ENCODE measurements around the gene TMEM168. TPM values are rescaled to one million over a fixed set of nuclear protein-coding genes. Genes with fewer than 3 reads are reported as not detected.
A peak's percentile ranks its signal among the peaks of the same experiment; 100 is the strongest.
"Not testable (repeated sequence)": the region's sequence is repeated elsewhere in the genome, so short reads cannot be mapped to it uniquely, and the experiment has no call there.

Gene TMEM168, protein sequence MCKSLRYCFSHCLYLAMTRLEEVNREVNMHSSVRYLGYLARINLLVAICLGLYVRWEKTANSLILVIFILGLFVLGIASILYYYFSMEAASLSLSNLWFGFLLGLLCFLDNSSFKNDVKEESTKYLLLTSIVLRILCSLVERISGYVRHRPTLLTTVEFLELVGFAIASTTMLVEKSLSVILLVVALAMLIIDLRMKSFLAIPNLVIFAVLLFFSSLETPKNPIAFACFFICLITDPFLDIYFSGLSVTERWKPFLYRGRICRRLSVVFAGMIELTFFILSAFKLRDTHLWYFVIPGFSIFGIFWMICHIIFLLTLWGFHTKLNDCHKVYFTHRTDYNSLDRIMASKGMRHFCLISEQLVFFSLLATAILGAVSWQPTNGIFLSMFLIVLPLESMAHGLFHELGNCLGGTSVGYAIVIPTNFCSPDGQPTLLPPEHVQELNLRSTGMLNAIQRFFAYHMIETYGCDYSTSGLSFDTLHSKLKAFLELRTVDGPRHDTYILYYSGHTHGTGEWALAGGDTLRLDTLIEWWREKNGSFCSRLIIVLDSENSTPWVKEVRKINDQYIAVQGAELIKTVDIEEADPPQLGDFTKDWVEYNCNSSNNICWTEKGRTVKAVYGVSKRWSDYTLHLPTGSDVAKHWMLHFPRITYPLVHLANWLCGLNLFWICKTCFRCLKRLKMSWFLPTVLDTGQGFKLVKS
- total RNA-seq, result 10 to 100 TPM; 16.1 to 17.4 TPM

DNA sequence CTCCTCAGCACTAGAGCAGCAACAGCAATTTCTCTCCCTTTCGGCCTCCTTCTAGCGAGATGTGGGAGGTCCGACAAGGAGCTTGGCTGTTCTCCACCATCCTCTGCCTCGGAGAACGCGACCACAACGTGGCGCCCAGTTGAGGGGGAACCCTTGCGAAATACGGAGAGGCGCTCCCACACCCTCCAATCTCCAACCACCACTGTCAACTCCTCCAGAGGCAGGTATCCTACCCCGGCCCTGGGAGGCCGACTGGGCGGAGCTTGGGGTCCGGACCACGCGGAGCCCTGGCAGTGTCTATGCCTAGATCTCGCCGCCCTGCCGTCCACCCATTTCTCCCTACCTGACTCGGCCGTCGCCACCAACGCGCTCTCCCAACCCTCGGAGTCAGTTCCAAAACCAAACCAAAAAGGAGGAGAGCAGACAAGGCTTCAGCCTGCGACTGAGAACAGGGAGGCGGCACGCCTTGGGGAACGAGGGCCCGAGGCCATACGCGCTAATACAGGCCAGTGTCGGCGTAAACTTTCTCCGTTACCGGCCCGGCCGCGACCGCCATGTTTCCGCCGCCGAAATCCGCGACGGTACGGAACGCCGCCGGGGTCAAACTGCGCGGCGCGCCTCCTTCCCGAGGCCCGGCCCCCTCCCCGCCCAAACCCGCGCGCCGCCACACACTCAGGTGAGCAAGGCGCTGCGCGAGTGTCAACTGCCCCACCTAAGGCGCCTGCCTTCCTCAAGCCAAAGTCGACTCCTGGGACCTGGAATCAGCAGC is at the start of gene TMEM168:
TSS of gene TMEM168 (minus strand) at position 577 of the 769 bp plus-strand sequence. CDS start 5,568 bp downstream, outside the sequence.
- Mint-ChIP-seq H3K27me3 (no peaks in the 10 kb centered on the region), H3K4me1 (ENCODE audit: low read depth) (peaks cover 44% of the 10 kb centered on the region), H3K9me3 (no peaks in the 10 kb centered on the region), H3K27ac (peak within 1 kb of the TSS; percentile 85), H3K4me3 (peak within 1 kb of the TSS; percentile 98), H3K36me3 (peaks cover 3% of the 10 kb centered on the region)
- CTCF ChIA-PET, result no interaction called here
- POLR2A ChIA-PET, result interaction anchor here (1.2 to 1.4 kb wide), 2 partner anchors 32 to 150 kb away, joined by 4 to 5 read pairs; a partner anchor contains a TSS
- intact Hi-C loops (cut with micrococcal nuclease), result loop anchor here (1.0 to 5.0 kb wide), 7 partner anchors 8 to 583 kb away; partner anchors contain the start of genes DOCK4, IFRD1, SMIM30 and ZNF277
- DNase-seq, result peak; percentile 90

DNA sequence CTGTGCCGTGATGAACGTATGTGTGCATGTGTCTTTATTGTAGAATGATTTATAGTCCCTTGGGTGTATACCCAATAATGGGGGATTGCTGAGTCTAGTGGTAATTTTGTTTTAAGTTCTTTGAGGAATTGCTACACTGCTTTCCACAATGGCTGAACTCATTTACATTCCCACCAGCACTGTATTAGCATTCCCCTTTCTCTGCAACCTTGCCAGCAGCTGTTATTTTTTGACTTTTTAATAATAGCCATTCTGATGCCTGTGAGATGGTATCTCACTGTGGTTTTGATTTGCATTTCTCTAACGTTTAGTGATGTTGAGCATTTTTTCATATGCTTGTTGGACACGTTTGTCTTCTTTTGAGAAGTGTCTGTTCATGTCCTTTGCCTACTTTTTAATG is 45.7 kb upstream of the TMEM168 start:
- H3K27me3 Mint-ChIP-seq; H3K27ac Mint-ChIP-seq; H3K9me3 Mint-ChIP-seq; H3K4me1 Mint-ChIP-seq (ENCODE audit: low read depth); POLR2A ChIA-PET; DNase-seq; H3K4me3 Mint-ChIP-seq; intact Hi-C loops (cut with micrococcal nuclease); CTCF ChIA-PET: not testable (repeated sequence)
- peaks cover 37% of the 10 kb centered on the region for H3K36me3 Mint-ChIP-seq

DNA sequence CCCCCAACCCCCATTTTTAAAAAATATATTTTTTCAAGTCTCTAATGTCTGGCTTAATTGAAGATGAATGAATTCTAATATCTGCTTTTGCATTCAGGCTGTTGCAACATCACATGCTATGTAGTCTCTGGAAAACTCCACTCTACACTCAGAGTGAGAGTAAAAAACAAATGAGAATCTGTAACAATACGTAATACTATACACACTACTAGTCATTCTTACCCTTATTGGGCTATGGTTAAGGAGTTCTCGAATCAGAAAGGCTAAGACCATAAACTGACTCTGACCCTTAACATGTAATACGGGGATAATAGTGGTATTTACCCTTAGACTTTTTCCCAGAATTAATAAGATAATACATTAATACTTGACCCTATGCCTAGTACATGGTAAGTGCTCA is 42.9 kb upstream of the TMEM168 start:
- ChIA-PET POLR2A (no interaction called here), CTCF (no interaction called here)
- peaks cover 59% of the 10 kb centered on the region for H3K36me3 Mint-ChIP-seq
- no peaks in the 10 kb centered on the region for H3K27me3 Mint-ChIP-seq
- H3K4me1 Mint-ChIP-seq (ENCODE audit: low read depth), result no peaks in the 10 kb centered on the region
- H3K9me3 Mint-ChIP-seq, result peaks cover 20% of the 10 kb centered on the region
- no peak overlapping the region for H3K27ac Mint-ChIP-seq
- H3K4me3 Mint-ChIP-seq, result no peak overlapping the region
- intact Hi-C loops (cut with micrococcal nuclease), result no loop called here
- no peak for DNase-seq

DNA sequence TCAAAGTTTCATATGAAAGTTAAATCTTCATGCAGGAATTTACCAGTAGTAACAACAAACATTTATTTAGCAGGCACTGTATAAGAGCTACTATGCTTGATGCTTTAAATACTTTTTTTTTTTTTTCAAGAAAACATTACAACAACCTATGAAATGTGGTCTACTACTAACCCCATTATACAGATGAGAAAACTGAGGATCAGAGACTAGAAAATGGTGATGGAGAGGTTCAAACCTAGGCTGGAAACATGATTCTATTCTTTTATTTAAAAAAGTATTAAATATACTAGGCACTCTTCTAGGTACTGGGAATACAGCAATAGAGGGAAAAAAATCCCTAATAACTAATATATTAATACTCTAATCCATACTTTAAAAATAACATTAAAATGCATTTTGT is 40.6 kb upstream of the TMEM168 start:
- Mint-ChIP-seq H3K4me1 (ENCODE audit: low read depth) (no peaks in the 10 kb centered on the region), H3K36me3 (peaks cover 51% of the 10 kb centered on the region), H3K9me3 (peaks cover 20% of the 10 kb centered on the region), H3K4me3 (no peak overlapping the region), H3K27ac (no peak overlapping the region), H3K27me3 (no peaks in the 10 kb centered on the region)
- CTCF ChIA-PET, result no interaction called here
- POLR2A ChIA-PET, result no interaction called here
- intact Hi-C loops (cut with micrococcal nuclease), result no loop called here
- DNase-seq, result no peak

DNA sequence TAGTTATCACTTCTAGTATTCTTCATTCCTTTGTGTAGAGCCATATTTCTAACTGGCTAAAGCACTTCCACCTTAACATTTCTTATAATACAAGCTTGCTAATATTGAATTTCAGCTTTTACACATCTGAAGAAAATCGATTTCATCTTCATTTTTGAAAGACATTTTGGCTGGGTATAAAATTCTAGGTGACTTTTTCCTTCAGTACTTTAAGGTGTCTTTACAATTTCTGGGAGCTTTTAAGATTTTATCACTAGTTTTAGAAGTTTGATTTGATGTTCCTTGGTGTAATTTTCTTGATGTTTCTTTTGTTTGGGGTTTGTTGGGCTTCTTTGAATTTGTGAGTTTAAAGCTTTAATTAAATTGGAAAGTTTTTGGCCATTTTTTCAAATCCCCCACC is 38.5 kb upstream of the TMEM168 start:
- Mint-ChIP-seq H3K36me3 (peaks cover 56% of the 10 kb centered on the region), H3K4me1 (ENCODE audit: low read depth) (no peaks in the 10 kb centered on the region), H3K27ac (no peak overlapping the region), H3K9me3 (peaks cover 20% of the 10 kb centered on the region), H3K4me3 (no peak overlapping the region), H3K27me3 (no peaks in the 10 kb centered on the region)
- CTCF ChIA-PET, result interaction anchor here (0.6 kb wide), 1 partner anchor 1076 kb away, joined by 3 read pairs; no protein-coding TSS in a partner anchor
- POLR2A ChIA-PET, result no interaction called here
- no peak for DNase-seq
- intact Hi-C loops (cut with micrococcal nuclease), result no loop called here

DNA sequence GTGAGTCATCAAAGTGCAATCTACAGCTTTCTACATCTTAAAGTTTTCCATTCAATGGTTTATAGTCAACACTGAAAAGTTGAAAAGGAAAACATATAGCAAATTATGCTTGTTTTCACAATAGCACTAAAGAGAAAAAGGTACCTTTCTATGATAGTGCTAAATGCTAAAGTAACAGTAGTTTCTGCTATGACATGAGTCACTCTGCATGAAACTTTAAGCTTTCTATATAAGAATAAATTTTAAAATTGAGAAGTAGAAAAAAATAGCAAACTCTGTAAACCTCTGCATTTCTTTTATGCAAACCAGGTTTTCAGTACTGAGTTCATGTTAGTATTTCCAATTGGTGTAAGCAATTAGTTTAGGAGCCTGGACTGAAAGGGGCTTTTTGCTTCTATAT is 31.2 kb upstream of the TMEM168 start:
- DNase-seq, result no peak
- CTCF ChIA-PET, result no interaction called here
- Mint-ChIP-seq H3K36me3 (peaks cover 35% of the 10 kb centered on the region), H3K9me3 (peaks cover 10% of the 10 kb centered on the region), H3K4me3 (no peak overlapping the region), H3K4me1 (ENCODE audit: low read depth) (no peaks in the 10 kb centered on the region), H3K27me3 (no peaks in the 10 kb centered on the region), H3K27ac (no peak overlapping the region)
- POLR2A ChIA-PET, result interaction anchor here (1.2 kb wide), 1 partner anchor 31 kb away, joined by 4 read pairs; the partner anchor contains the start of gene TMEM168
- intact Hi-C loops (cut with micrococcal nuclease), result no loop called here

DNA sequence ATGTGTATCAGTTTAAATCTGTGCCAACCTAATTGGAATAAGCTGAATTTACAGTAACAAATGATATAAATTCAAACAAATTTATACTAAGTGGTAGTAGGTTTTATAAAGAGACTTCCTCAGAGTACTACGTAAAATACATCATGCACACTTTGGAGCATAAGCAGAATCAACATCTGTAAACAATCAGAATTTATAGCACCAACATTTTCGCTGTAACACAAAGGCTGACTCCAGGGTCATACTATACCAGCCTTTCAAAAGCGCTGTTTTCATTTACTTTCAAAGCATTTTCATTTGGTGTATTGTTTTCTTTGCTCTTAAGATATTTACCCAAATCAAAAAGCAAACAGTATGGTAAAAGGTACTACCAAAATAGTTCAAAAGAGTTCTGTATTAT is 29.3 kb upstream of the TMEM168 start:
- Mint-ChIP-seq H3K9me3 (peaks cover 20% of the 10 kb centered on the region), H3K4me3 (no peak overlapping the region), H3K36me3 (peaks cover 32% of the 10 kb centered on the region), H3K4me1 (ENCODE audit: low read depth) (no peaks in the 10 kb centered on the region), H3K27ac (no peak overlapping the region), H3K27me3 (no peaks in the 10 kb centered on the region)
- intact Hi-C loops (cut with micrococcal nuclease), result no loop called here
- no peak for DNase-seq
- ChIA-PET POLR2A (no interaction called here), CTCF (no interaction called here)

DNA sequence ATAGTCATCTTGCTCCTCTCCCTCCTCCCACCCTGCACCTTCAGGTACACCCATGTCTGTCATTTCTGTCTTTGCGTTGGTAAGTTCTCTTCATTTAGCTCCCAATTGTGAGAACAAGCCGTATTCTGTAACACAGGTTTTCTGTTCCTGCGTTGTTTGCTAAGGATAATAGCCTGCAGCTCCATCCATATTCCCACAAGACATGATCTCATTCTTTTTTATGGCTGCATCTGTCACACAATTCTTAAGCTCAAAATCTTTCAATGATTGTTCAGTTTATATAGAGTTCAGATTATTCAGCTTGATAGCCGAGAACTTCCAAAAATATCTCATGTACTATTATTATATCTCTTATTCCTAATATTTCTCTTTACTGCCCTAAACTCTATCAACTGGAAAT is 16.0 kb upstream of the TMEM168 start:
- no peak for DNase-seq
- H3K4me3 Mint-ChIP-seq, result no peak overlapping the region
- ChIA-PET POLR2A (no interaction called here), CTCF (interaction anchor here (1.2 kb wide), 1 partner anchor 616 kb away, joined by 3 read pairs; no protein-coding TSS in a partner anchor)
- peaks cover 7% of the 10 kb centered on the region for H3K9me3 Mint-ChIP-seq
- H3K27me3 Mint-ChIP-seq, result no peaks in the 10 kb centered on the region
- intact Hi-C loops (cut with micrococcal nuclease), result no loop called here
- no peak overlapping the region for H3K27ac Mint-ChIP-seq
- no peaks in the 10 kb centered on the region for H3K4me1 Mint-ChIP-seq (ENCODE audit: low read depth)
- H3K36me3 Mint-ChIP-seq, result no peaks in the 10 kb centered on the region

DNA sequence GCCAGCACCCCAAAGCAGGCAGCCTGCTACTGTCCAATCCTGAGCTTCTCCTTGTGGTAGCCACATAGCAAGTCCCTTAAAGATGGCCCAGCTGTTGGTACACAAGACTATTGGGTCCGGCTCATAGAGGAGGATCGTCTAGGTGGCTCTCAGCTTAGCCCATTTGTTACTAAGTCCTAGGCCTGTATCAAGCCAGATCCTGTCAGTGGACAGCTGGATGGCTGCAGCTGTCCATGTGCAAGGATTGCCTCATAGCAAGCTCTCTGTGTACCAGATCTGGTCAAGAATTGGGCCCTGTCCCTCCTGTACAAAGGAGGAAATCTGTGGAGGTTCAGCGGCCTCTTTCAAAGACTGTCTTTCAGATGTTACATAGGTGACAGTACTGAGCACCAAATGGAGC is 12.2 kb upstream of the TMEM168 start:
- Mint-ChIP-seq H3K27me3 (no peaks in the 10 kb centered on the region), H3K9me3 (no peaks in the 10 kb centered on the region), H3K4me3 (no peak overlapping the region), H3K4me1 (ENCODE audit: low read depth) (no peaks in the 10 kb centered on the region), H3K36me3 (no peaks in the 10 kb centered on the region), H3K27ac (no peak overlapping the region)
- intact Hi-C loops (cut with micrococcal nuclease), result no loop called here
- CTCF ChIA-PET, result no interaction called here
- DNase-seq, result no peak
- POLR2A ChIA-PET, result no interaction called here

DNA sequence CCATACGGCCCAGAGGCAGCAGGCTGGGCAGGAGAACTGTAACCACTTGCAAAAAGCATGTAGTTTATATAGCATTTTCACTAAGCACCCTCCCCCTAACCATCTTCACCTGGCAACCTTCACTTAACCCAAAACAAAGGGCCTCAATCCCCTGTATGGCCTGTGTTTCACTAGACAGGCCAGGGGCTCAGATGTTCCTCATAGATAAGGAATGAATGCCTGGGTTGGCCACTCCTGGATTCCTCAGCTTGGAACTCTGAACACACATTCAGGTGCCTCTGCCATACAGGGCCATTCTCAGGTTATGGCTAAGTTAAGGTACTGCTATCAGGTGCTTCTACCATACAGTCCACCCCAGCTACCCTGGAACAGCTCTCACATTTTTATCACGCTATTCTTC is 10.3 kb upstream of the TMEM168 start:
- Mint-ChIP-seq H3K4me3 (no peak overlapping the region), H3K9me3 (no peaks in the 10 kb centered on the region), H3K4me1 (ENCODE audit: low read depth) (no peaks in the 10 kb centered on the region), H3K36me3 (no peaks in the 10 kb centered on the region), H3K27me3 (no peaks in the 10 kb centered on the region), H3K27ac (no peak overlapping the region)
- CTCF ChIA-PET, result interaction anchor here (1.5 kb wide), 1 partner anchor 250 kb away, joined by 3 read pairs; no protein-coding TSS in a partner anchor
- no peak for DNase-seq
- intact Hi-C loops (cut with micrococcal nuclease), result no loop called here
- POLR2A ChIA-PET, result no interaction called here

DNA sequence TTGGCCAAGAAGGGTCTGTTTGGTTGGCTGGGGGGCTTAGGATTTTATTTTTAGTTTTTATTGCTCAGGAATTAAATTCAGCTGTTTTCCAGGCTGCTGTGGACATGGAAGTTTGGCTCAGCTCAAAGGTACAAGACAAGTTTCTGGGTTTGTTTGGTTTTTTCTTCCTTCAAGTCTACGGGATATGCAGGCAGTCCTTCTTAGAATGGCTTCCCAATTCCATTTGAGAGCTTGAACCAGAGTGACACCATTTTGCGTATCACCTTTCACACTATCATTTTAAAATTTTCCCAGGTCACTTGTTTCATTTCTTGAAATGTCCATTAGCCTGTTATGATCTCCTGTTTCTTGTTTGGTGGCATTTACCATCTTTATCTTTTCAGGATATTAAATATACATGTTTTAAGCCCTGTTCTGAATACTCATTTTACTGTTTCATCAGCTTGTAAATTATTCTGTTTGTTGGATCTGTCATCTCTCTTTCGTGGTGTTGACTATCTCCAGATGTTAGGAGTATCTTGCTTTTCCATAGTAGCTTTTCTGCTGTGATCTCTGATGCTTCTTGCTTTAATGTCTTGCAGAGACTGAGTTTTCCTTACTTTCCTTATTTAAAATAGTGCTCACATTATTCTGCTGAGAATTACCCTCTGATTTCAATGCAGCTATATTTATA is 9.4 kb upstream of the TMEM168 start:
- intact Hi-C loops (cut with micrococcal nuclease), result no loop called here
- DNase-seq, result no peak
- no peaks in the 10 kb centered on the region for H3K9me3 Mint-ChIP-seq
- peaks cover 4% of the 10 kb centered on the region for H3K4me1 Mint-ChIP-seq (ENCODE audit: low read depth)
- no peaks in the 10 kb centered on the region for H3K36me3 Mint-ChIP-seq
- H3K4me3 Mint-ChIP-seq, result no peak overlapping the region
- H3K27ac Mint-ChIP-seq, result no peak overlapping the region
- ChIA-PET POLR2A (no interaction called here), CTCF (interaction anchor here (0.8 to 1.5 kb wide), 3 partner anchors 20 to 249 kb away, joined by 3 read pairs; no protein-coding TSS in a partner anchor)
- no peaks in the 10 kb centered on the region for H3K27me3 Mint-ChIP-seq
